Cardiac atrium fibroblast (primary cell): Measurements from ENCODE around the gene LRATD1. TPM values are rescaled to one million over a fixed set of nuclear protein-coding genes. Genes with fewer than 3 reads are reported as not detected.

Source experiments
- total RNA-seq: library from RNA; depleted of rRNA; stranded (reverse); fragments of >200 nt; gene quantifications from 2 replicates; pipeline ENCODE4 v1.2.3, GENCODE V29; 2015

Gene LRATD1, protein sequence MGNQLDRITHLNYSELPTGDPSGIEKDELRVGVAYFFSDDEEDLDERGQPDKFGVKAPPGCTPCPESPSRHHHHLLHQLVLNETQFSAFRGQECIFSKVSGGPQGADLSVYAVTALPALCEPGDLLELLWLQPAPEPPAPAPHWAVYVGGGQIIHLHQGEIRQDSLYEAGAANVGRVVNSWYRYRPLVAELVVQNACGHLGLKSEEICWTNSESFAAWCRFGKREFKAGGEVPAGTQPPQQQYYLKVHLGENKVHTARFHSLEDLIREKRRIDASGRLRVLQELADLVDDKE
- 0.49 TPM in 1 of 2 replicates, not detected in the other for total RNA-seq

DNA sequence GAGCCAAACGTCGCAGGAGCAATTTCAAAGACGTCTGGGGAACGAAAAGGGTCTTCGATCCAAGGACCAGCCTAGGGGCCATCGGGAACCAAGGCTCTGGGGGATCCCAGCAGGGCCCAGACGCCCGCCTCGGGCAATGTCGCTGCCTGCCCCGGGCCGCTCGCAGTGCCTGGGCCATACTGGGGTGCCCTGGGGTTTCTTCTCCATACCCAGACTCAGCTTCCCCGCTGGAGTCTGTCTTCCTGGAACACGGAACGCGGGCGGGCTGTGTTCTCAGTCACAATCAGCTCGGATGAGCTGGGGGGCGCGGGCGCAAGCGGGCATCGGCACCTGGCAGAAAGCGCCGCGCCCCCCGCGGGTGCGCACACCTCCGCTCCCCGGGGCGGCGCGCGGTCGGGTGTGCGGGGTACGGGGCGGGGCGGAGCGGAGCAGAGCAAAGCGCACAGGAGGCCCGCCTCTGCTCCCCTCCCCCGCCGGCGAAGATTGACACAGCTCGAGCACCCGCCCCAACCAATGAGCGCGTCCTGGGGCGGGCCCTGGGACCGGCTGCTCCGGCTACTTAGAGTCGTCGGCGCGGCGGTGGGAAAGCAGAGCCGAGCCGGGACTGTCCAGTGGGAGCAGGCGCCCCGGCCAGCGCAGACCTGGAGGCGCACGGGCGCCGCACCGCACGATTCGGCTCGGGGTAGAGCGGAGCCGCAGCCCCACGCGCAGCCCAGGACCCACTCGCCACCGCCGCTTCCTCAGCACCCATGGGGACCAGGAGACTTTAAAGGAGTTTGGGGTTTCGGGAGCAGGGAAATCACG, at the start of gene LRATD1:
Gene LRATD1, plus strand, starts transcription at position 585 of the 804 bp plus-strand sequence. CDS start 1,263 bp downstream, outside the sequence.

